Spleen (tissue), 7 donors: ENCODE measurements around the gene DNASE1L2.

Experiments used
- POLR2A ChIP-seq, 3 donors: fragments of 450-650 bp; IDR thresholded peaks; one replicate each; pipeline ENCODE4 v1.5.1; 2017; ENCODE audit warnings: antibody characterized with exemption in 3 of 3, mild to moderate bottlenecking in 1 of 3
- POLR2AphosphoS5 ChIP-seq, 3 donors: sonication (generic); formaldehyde crosslinking; IDR thresholded peaks; one replicate each; pipeline ENCODE4 v1.5.1; 2017; ENCODE audit warnings: antibody characterized with exemption in 3 of 3
- TF ChIP-seq, protein P1 (sequence below), 11 experiments: fragments of 200-600 bp in 7 of 11; fragments of 450-650 bp in 4 of 11; sonication (generic) in 4 of 11; IDR thresholded peaks in 8 of 11; conservative IDR thresholded peaks in 3 of 11; 1 replicate in 7 of 11; 2 replicates in 4 of 11; pipeline versions ENCODE4 v1.4.0 to v1.8.0; 2016 to 2021; ENCODE audit warnings: antibody characterized with exemption in 11 of 11, inconsistent platforms in 4 of 11, mild to moderate bottlenecking in 1 of 11
- donor health status: DM: no; HTN: no; CAD: no; lungs with moderate emphysema.
- donor health status: DM: no; HTN: no; CAD: no.
- donor health status: DM: no; HTN: no; CAD: no.

- TF ChIP-seq, protein P1, sequence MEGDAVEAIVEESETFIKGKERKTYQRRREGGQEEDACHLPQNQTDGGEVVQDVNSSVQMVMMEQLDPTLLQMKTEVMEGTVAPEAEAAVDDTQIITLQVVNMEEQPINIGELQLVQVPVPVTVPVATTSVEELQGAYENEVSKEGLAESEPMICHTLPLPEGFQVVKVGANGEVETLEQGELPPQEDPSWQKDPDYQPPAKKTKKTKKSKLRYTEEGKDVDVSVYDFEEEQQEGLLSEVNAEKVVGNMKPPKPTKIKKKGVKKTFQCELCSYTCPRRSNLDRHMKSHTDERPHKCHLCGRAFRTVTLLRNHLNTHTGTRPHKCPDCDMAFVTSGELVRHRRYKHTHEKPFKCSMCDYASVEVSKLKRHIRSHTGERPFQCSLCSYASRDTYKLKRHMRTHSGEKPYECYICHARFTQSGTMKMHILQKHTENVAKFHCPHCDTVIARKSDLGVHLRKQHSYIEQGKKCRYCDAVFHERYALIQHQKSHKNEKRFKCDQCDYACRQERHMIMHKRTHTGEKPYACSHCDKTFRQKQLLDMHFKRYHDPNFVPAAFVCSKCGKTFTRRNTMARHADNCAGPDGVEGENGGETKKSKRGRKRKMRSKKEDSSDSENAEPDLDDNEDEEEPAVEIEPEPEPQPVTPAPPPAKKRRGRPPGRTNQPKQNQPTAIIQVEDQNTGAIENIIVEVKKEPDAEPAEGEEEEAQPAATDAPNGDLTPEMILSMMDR (IDR thresholded peaks at IDR 0.05 in 8 of 11, conservative IDR thresholded peaks at IDR 0.05 in 3 of 11), result no peak
- TF ChIP-seq POLR2AphosphoS5 (IDR thresholded peaks at IDR 0.05), result no peak
- TF ChIP-seq POLR2A (IDR thresholded peaks at IDR 0.05), result no peak
These were observed 37.1 kb upstream of the DNASE1L2 start for GRCh38 chr16:2199095-2199494.
